Left lung (tissue), 10 donors: ENCODE data around the gene SLC15A5. TPM values are rescaled to one million over a fixed set of nuclear protein-coding genes. Genes with fewer than 3 reads are reported as not detected.

Source experiments
- ATAC-seq: fragments of 200-7000 bp; cut with Tn5 transposase; one replicate; pipeline ENCODE4 v1.9.1; 2020; ENCODE audit warnings: moderate library complexity
- DNase-seq, 4 donors: peaks; one replicate each; pipeline ENCODE4 v3.0.0-alpha.2; 2013 to 2020
- H3K27ac ChIP-seq, 2 donors: fragments of 200-600 bp; sonication (generic) in 1 of 2; one replicate each; pipeline versions ENCODE4 v1.5.0 to v1.8.0; 2020 to 2021
- H3K27me3 ChIP-seq, 2 donors: fragments of 200-600 bp; sonication (generic) in 1 of 2; one replicate each; pipeline versions ENCODE4 v1.5.0 to v1.8.0; 2020 to 2021
- H3K36me3 ChIP-seq, 2 donors: fragments of 200-600 bp; sonication (generic) in 1 of 2; one replicate each; pipeline versions ENCODE4 v1.5.0 to v1.8.0; 2020 to 2021
- H3K4me1 ChIP-seq, 2 donors: fragments of 200-600 bp; one replicate each; pipeline ENCODE4 v1.8.0; 2021
- H3K4me3 ChIP-seq, 2 donors: fragments of 200-600 bp; sonication (generic) in 1 of 2; one replicate each; pipeline versions ENCODE4 v1.5.0 to v1.8.0; 2020 to 2021; ENCODE audit warnings: mild to moderate bottlenecking in 1 of 2
- H3K9me3 ChIP-seq, 2 donors: fragments of 200-600 bp; sonication (generic) in 1 of 2; one replicate each; pipeline versions ENCODE4 v1.5.0 to v1.8.0; 2020 to 2021
- intact Hi-C, 2 donors: fragments of 100-400 bp; cut with DNase I; formaldehyde crosslinking; loops; one replicate each; pipeline versions ENCODE4 v1.11.2 to v1.14.2; 2022
- polyA plus RNA-seq, 6 donors: library from polyadenylated mRNA; unstranded; fragments of 120-200 nt; gene quantifications; one replicate each; pipeline ENCODE4 v1.2.1, GENCODE V29; 2013; ENCODE audit not compliant: insufficient read length in 6 of 6
- total RNA-seq, 2 donors: library from RNA; stranded (reverse); fragmentation: NEBNext Ultra II Directional; extraction: Animal tissue kit (Norgen Biotek cat#: 25700); gene quantifications; one replicate each; pipeline ENCODE4 v1.2.1, GENCODE V29; 2021
- TF ChIP-seq, protein P1 (sequence below), 2 donors: fragments of 200-600 bp; sonication (generic) in 1 of 2; IDR thresholded peaks; one replicate each; pipeline versions ENCODE4 v1.5.0 to v1.8.0; 2021; ENCODE audit warnings: antibody characterized with exemption in 2 of 2
- donor health status: DM: no; HTN: yes; CAD: no.
- donor health status: DM: no; HTN: no; CAD: no.

SLC15A5 gene
- total and polyA plus RNA-seq, 8 donors = 0.07 TPM; not detected in 7

GRCh38 chr12:16238661-16239060 lies 38.8 kb downstream of the SLC15A5 start:
- no peaks in the 10 kb centered on the region for H3K9me3 ChIP-seq
- no peaks in the 10 kb centered on the region for H3K36me3 ChIP-seq
- H3K27ac ChIP-seq = no peak overlapping the region
- intact Hi-C loops = no loop called here
- TF ChIP-seq, protein P1, sequence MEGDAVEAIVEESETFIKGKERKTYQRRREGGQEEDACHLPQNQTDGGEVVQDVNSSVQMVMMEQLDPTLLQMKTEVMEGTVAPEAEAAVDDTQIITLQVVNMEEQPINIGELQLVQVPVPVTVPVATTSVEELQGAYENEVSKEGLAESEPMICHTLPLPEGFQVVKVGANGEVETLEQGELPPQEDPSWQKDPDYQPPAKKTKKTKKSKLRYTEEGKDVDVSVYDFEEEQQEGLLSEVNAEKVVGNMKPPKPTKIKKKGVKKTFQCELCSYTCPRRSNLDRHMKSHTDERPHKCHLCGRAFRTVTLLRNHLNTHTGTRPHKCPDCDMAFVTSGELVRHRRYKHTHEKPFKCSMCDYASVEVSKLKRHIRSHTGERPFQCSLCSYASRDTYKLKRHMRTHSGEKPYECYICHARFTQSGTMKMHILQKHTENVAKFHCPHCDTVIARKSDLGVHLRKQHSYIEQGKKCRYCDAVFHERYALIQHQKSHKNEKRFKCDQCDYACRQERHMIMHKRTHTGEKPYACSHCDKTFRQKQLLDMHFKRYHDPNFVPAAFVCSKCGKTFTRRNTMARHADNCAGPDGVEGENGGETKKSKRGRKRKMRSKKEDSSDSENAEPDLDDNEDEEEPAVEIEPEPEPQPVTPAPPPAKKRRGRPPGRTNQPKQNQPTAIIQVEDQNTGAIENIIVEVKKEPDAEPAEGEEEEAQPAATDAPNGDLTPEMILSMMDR (IDR thresholded peaks at IDR 0.05) = no peak
- ATAC-seq (no peak), DNase-seq (no peak)
- no peaks in the 10 kb centered on the region for H3K27me3 ChIP-seq
- no peak overlapping the region for H3K4me3 ChIP-seq
- no peaks in the 10 kb centered on the region for H3K4me1 ChIP-seq

- H3K36me3 ChIP-seq = no peaks in the 10 kb centered on the region
- peaks cover 0 to 14% of the 10 kb centered on the region in 2 donors for H3K9me3 ChIP-seq
- TF ChIP-seq, protein P1 (IDR thresholded peaks at IDR 0.05) = no peak
- no peak for DNase-seq
- H3K4me3 ChIP-seq = no peak overlapping the region
- no peak for ATAC-seq
- intact Hi-C loops = no loop called here
- no peak overlapping the region for H3K27ac ChIP-seq
- H3K27me3 ChIP-seq = no peaks in the 10 kb centered on the region
- H3K4me1 ChIP-seq = no peaks in the 10 kb centered on the region
Measured at GRCh38 chr12:16229676-16230075, 47.8 kb downstream of the SLC15A5 start.

DNA sequence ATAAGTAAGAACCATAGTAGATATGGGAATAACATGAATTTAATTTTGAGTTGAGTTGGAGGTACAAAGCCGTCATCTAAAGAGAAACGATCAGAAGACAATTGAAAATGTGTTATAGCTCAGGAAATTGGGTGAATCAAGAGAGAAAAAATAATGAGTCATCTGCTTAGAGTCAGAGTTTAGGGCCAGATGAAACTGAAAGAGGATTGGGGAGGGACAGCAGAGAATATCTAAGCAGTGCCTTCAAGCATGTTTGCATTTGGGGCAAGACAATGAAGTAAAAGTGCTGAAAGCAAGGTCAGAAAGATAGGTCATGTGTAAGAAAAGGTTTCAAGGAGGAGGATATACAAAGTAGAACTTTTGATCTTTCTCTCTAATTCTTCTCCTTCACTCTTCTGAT lies 49.4 kb downstream of the SLC15A5 start:
- Histone ChIP-seq H3K27me3 (no peaks in the 10 kb centered on the region), H3K4me3 (no peak overlapping the region), H3K27ac (no peak overlapping the region), H3K9me3 (peaks cover 0 to 13% of the 10 kb centered on the region in 2 donors), H3K36me3 (no peaks in the 10 kb centered on the region), H3K4me1 (no peaks in the 10 kb centered on the region)
- no peak for ATAC-seq
- intact Hi-C loops = no loop called here
- TF ChIP-seq, protein P1 (IDR thresholded peaks at IDR 0.05) = no peak
- no peak for DNase-seq

- Histone ChIP-seq H3K4me3 (no peak overlapping the region), H3K4me1 (no peaks in the 10 kb centered on the region), H3K9me3 (no peaks in the 10 kb centered on the region), H3K27ac (no peak overlapping the region), H3K36me3 (no peaks in the 10 kb centered on the region), H3K27me3 (no peaks in the 10 kb centered on the region)
- TF ChIP-seq, protein P1 (IDR thresholded peaks at IDR 0.05) = no peak
- ATAC-seq (no peak), DNase-seq (no peak)
- intact Hi-C loops = no loop called here
Measured at GRCh38 chr12:16225692-16226091, 51.8 kb downstream of the SLC15A5 start.

DNA sequence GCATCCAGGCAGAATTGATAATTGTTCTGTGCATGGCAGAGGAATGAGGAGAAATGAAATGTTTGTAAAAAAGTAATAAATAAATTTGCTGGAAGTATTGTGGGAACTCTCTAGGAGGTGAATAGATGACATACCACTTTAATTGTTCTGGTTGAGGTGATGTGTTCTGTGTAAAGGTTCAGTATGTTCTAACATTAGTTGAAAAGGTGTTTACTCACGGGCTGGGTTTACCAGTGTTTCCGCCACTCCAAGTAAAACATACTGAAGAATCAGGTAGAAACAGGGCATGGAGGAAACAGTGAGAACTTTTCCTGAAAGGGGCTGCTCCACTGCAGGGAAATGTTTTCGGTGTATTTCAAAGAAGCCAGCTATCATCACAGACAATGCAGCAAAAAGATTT lies 53.3 kb downstream of the SLC15A5 start:
- no peak overlapping the region for H3K27ac ChIP-seq
- intact Hi-C loops = no loop called here
- H3K4me3 ChIP-seq = no peak overlapping the region
- DNase-seq (no peak), ATAC-seq (no peak)
- no peaks in the 10 kb centered on the region for H3K4me1 ChIP-seq
- H3K9me3 ChIP-seq = no peaks in the 10 kb centered on the region
- no peaks in the 10 kb centered on the region for H3K36me3 ChIP-seq
- TF ChIP-seq, protein P1 (IDR thresholded peaks at IDR 0.05) = no peak
- no peaks in the 10 kb centered on the region for H3K27me3 ChIP-seq
